ENCODE results near the gene HNRNPLL. TPM values are rescaled to one million over a fixed set of nuclear protein-coding genes. Genes with fewer than 3 reads are reported as not detected.

The HNRNPLL gene
- total and polyA plus RNA-seq, 2 experiments from 2014 or later: 42.5 to 53.4 TPM

DNA sequence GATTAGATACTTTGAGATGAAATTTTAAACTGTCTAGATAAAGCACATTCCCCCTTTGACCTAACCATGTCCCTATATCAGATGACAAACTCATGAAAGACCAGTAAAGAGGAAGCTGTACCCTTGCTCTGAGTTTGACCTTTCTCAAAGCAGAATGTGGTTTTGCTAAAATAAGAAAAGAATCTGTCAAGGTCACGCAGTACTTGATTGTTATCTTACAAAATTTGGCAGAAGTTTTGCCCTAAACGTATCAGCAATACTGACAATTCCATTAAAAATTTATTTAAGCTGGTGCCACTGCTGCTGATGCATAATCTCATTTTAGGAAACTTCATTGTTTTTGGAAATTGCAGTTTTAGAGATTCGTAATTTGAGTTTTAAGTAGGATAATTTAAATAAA lies 32.0 kb upstream of the HNRNPLL start:
- H3K27ac Mint-ChIP-seq: no peak overlapping the region
- H3K9me2 ChIP-seq (ENCODE audit: insufficient read depth): no peaks in the 10 kb centered on the region

More for the DNA sequence above, 32.0 kb upstream of the HNRNPLL start:
- Histone ChIP-seq H3K79me2 (replicated peaks; ENCODE audit: insufficient read depth) (no peaks in the 10 kb centered on the region), H3K4me1 (ENCODE audit: insufficient read depth) (no peaks in the 10 kb centered on the region; the same call in 1 of the 2 replicates), H3K4me2 (no peak overlapping the region), H3K27me3 (ENCODE audit: insufficient read depth) (no peaks in the 10 kb centered on the region), H3K27ac (ENCODE audit: low read depth) (no peak overlapping the region), H4K20me1 (replicated peaks; ENCODE audit: insufficient read depth) (no peaks in the 10 kb centered on the region), H3K4me3 (no peak overlapping the region), H3K36me3 (ENCODE audit: insufficient read depth) (no peaks in the 10 kb centered on the region), H3F3A (replicated peaks; ENCODE audit: low read depth) (no peaks in the 10 kb centered on the region), H2AFZ (no peak overlapping the region)
- H3K4me3 Mint-ChIP-seq: no peak overlapping the region
- H3K9me3 Mint-ChIP-seq: peaks cover 4% of the 10 kb centered on the region; the same call in 2 of the 3 replicates
- H3K36me3 Mint-ChIP-seq (ENCODE audit: low read depth): no peaks in the 10 kb centered on the region
- TF ChIP-seq EZH2 (IDR thresholded peaks at IDR 0.05; ENCODE audit: low read depth, unreplicated experiment): no peak
- TF ChIP-seq EZH2phosphoT487 (IDR thresholded peaks at IDR 0.05; ENCODE audit: unreplicated experiment): no peak
- no peak for TF ChIP-seq NANOG (IDR thresholded peaks at IDR 0.05; ENCODE audit: borderline replicate concordance)
- TF ChIP-seq ZNF331 (CRISPR knock-in tag; IDR thresholded peaks at IDR 0.05; ENCODE audit: low read depth): no peak
- TF ChIP-seq CREB1 (CRISPR knock-in tag; IDR thresholded peaks at IDR 0.05; ENCODE audit: low read depth): no peak
- no peak for TF ChIP-seq POLR2AphosphoS5 (IDR thresholded peaks at IDR 0.05; ENCODE audit: low read depth)
- no peak for TF ChIP-seq ZNF462 (CRISPR knock-in tag; IDR thresholded peaks at IDR 0.05)
- ATAC-seq (no peak), DNase-seq (ENCODE audit: low spot score) (no peak)
- no peaks in the 10 kb centered on the region for H3K4me1 Mint-ChIP-seq
- peaks cover 1% of the 10 kb centered on the region for H3K27me3 Mint-ChIP-seq (ENCODE audit: insufficient read depth, low read depth, poor library complexity)
